GM19372 (cell line): Measurements from ENCODE around the gene TRAF7.

Experiments used
- ATAC-seq: cut with Tn5 transposase; IDR thresholded peaks from one replicate; pipeline ENCODE4 v1.9.1; 2021; ENCODE audit warnings: mild to moderate bottlenecking, low read depth, moderate library complexity; ENCODE audit not compliant: unreplicated experiment

Gene TRAF7

DNA sequence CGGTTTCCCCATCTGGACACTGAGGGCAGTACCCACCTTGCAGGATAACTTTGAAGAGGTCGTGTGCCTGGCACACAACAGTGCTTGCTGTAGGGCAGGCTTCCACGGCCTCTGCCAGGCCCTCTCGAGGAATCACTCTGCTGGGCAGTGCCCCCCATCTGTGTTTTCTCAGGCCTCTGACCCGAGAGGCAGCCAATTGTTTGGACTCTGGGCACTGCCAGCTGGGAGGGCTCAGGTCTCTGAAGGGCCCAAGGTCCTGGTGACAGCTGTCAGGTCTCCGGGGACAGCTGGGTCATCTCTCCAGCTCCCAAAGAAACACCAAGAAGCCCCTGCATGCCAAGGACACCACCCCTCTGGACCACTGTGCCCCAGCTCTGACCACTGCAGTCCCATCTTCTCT lies 8.2 kb upstream of the TRAF7 start:
- no peak for ATAC-seq

DNA sequence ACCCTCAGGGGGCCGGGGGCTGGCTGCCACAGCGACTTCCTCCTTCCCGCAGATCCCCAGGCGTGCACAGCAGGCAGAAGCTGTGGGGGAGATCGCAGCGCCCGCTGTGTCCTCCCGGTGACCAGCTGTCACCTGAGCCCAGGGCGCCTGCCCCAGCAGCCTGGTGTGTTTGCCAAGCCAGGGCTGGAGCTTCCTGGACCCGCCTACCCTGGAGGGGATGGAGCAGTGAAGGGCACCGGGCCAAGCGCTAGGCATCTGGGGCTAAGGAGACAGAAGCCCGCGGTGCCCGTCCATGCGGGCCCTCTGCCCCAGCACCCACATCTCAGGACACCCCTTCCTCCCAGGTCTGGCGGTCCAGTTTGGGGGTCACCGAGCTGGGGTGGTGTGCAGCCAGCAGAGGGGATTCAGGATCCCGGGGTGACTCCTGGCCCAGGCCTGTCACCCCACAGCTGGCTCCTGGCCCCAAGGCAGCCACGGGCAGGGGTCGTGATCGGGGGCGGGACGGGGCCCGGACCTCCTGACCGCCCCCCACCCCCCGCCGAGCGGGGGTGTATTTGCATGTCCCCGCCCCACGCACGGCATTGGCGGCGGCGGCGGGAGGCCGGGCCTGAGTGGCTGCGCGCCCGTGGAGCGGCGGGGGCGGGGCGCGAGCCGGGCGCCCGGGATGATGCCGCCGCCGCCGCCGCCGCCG lies 7.5 kb upstream of the TRAF7 start, which contains the start of gene RAB26:
Gene RAB26 (plus strand): TSS at position 645 of the 691 bp plus-strand sequence. CDS start 159 bp downstream, outside the sequence.
- ATAC-seq = no peak

DNA sequence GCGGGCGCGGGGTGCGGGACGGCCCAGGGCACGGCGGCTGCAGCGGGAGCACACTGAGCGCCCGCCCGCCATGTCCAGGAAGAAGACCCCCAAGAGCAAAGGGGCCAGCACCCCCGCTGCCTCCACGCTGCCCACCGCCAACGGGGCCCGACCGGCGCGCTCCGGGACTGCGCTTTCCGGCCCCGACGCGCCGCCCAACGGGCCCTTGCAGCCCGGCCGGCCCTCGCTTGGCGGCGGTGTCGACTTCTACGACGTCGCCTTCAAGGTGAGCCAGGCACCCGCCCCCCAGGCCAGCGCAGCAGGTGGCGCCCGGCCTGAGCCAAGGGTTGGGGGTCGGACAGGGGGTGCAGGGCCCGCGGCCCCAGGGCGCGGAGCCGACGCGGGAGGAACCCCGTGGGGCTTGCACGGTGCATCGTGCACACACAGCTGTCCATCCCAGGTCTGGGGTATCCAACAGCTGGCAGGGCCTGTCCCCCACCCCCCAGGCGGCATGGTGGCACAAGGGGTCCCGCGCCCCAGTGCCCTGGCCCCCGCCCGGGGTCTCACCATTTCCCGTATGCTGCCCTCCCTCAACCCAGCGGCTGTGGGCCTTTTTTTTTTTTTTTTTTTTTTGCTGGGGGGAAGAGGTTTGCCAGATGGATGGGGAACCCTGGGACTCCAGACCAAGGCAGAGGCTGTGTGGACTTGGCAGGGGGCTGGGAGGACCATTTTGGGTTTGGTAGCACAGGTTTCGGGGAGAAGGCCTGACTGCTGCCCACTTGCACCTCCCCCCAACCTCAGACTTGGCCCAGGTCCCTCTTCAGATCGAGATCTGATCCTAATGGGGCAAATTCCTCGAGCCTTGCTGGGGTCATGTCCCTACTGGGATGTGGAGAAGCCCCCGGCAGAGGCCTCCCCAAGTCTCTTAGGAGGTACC lies 6.6 kb upstream of the TRAF7 start:
- no peak for ATAC-seq

DNA sequence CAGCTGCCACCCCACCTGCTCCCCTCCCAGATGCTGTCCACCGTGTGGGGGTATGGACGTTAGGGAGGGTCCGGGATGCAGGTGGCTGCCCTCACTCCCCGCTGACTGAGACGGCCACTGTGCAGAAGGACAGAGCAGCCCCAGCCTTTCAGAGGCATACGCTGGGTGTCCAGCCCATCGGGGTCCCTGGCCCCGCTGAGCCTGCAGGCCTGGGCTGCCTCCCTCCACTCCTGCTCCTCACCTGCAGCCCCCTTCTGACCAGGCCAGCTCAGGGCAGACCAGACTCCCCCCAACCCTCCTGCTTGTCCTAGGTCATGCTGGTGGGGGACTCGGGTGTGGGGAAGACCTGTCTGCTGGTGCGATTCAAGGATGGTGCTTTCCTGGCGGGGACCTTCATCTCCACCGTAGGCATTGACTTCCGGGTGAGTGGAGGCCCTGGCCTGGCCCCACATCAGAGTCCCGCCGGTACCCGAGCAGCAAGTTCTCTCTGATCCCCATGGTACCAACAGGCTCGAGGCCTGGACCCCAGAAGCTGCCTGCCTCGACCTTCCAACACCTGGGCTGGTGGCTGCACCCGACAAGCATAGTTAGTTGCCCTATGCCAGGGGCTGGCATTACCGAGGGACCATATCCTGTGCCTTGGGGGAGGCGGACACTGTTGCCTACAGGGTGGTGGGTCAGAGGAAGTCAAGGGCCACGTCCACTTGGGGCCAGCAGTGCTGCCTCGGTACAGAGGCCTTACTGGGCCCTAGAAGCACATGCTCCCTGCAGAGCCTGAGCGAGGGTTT lies 5.8 kb upstream of the TRAF7 start:
- ATAC-seq = no peak

DNA sequence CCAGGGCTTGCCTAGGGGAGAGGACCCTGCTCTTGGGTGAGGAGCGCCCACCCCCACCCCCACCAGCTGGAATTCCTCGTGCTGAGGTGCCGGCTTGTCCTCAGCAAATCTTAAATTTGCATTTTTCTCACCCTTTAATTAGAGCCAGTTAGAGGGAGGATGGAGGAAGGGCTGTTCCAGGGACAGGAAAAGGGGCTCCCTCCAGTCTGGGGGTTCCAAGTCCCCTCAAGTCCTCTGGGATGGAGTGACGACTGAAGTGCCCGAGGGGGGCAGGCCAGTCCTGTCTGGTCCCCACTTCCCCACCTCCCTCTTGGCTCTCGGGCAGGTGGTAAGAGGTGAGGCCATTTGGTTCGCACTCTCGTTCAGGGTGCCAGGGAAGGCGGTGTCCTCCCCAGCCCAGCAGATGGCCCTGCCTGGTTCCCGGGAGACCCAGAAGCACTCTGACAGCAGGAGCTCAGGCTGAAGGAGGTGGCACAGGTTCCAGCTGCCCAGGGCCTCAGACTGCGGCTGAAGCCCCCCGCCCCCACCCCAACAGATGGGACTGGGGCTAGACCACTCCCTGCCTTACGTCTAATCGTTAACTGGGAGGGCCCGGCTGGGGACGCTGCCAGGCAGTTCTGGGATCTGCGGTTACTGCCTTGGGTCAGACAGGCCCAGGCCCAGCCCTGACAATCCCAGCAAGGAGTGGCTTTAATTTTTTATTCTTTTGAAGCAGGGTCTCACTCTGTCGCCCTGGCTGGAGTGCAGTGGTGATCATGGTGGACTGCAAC lies 5.0 kb upstream of the TRAF7 start:
- no peak for ATAC-seq

DNA sequence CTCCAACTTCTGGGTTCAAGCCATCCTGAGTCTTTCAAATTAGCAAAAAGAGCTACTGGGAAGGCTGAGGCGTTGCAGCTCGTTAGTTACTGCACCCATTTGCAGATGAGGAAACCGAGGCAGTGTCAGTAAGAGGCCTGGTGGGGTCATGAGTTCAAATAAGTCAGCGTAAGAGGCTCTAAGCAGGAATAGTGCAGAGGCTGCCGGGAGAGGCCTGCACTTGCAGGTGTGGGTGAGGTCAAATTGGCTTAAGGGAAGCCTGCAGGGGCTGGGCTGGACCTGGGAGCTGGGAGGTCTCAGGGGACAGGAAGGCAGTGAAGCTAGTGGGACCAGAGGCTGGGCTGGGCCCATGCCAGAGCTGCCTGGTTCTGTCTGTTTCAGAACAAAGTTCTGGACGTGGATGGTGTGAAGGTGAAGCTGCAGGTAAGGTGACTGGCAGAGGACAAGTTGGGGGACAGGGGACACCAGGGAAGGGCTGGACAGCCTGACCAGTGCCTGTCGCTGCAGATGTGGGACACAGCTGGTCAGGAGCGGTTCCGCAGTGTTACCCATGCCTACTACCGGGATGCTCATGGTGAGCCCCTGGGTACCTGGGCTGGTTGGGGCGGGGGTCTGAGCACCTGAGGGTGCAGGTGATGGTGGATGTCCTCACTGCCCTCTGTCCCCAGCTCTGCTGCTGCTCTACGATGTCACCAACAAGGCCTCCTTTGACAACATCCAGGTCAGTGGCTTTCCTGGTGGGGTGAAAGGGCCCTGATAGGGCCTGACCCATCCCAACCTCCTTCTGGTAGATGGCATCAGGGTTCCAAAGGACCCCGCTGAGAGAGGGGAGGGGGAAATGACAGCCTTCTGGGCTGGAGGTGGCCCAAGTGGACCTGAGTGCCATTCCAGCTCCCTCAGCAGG lies 4.1 kb upstream of the TRAF7 start:
- ATAC-seq = no peak

DNA sequence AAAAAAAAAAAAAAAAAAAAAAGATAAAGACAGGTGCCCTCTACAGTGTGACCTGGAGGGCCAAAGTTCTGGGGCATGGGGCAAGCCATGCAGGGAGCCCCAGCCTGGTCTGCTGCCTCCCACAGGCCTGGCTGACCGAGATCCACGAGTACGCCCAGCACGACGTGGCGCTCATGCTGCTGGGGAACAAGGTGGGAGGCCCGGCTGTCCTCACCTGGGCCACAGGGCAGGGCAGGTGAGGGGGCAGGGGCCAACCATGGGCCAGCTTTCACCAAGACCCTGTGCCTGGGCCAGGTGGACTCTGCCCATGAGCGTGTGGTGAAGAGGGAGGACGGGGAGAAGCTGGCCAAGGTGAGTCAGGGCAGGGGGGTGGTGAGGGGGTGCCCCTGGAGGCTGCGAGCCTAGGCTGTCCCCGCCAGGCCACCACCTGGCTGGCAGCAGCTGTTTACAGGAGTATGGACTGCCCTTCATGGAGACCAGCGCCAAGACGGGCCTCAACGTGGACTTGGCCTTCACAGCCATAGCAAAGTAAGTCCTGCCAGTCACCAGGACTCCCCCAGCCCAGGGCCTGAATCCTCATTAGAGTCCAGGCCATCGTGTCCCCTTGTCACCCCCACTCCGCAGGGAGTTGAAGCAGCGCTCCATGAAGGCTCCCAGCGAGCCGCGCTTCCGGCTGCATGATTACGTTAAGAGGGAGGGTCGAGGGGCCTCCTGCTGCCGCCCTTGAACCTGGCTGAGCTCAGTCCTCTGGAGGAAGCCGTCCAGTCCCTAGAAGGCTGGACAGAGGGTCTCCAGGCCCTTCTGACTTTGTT lies 2.7 kb upstream of the TRAF7 start:
- ATAC-seq = no peak

DNA sequence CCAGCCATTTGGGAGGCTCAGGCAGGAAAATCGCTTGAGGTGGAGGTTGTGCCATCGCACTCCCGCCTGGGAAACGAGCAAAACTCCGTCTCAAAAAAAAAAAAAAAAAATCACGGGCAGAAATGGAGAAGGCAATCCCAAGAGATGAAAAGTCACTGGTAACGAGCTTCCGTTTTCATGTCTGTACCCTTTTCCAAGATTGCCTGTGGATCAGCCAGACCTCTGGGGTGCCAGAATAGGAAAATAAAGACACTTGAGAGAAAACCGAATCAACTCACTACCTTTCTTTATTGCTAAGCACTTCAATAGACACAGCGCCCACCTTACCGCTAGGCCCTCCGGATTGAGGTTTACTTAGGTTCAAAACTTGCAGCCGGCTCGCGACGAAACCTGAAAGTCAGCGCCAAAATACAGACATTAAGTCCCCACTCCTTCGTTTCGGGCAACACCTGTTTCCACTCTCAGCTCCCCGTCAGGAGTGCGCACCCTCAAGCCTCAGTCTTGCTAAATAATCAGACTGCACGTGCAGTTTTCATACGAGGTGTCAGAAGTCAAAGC lies 970 bp upstream of the TRAF7 start:
- ATAC-seq = peak; percentile 3

DNA sequence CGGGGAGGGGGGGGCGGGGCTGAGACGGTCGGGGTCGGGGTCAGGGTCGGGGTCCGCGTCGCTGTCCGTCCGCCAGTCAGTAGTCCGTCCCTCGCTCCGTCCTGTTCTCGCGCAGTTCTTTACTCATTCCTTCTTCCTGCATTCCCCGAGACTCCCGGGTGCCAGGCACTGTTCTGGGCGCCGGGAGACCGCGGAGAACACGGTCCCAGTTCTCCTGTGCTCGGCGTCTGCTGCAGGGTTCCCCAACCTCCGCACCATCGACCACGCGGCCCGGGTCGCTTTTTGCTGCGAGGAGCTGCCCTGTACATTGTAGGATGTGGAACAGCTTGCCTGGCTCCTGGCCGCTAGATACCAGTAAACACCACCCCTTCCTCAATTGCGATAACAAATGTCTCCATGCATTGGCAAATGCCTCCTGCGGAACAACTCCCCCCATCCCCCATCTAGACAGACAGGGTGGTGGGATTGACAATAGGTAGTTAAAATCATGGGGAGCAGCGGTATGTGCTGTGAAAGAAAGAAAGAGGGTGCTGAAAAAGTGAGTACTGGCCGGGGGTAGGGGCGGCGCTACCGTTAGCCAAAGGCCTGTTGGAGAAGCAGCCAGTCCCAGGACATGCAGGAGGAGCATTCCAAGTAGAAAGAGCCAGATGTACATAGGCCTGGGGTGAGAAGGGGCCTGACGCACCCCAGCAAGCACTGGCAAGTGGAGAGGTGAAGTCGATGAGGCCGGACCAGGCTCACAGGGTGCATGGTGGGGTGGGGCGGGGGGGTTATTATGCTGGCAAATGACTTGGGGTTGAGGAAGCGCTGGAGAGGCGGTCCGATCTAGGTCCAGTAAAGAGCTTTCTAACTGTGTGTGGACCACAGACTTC lies 631 bp downstream of the TRAF7 start:
- peak; percentile 0 for ATAC-seq

DNA sequence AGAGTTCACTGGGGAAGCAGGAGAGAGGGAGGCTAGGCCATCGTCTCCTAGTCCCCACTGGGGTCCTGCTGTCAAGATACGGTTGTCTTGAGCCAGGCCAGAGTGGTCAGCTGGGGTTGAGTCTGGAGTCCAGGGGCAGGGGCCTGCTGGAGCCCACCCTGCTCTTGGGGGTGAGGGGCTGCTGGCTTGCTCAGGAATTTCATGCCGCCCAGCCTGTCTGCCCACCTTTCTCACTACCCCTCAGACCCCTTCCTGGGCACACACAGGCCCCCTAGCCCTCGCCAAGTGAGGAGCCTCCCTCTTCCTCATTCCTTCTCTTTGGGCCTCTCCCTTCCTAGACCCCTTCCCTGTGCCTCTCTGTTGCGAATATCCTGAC lies 1.3 kb downstream of the TRAF7 start:
- ATAC-seq = no peak

DNA sequence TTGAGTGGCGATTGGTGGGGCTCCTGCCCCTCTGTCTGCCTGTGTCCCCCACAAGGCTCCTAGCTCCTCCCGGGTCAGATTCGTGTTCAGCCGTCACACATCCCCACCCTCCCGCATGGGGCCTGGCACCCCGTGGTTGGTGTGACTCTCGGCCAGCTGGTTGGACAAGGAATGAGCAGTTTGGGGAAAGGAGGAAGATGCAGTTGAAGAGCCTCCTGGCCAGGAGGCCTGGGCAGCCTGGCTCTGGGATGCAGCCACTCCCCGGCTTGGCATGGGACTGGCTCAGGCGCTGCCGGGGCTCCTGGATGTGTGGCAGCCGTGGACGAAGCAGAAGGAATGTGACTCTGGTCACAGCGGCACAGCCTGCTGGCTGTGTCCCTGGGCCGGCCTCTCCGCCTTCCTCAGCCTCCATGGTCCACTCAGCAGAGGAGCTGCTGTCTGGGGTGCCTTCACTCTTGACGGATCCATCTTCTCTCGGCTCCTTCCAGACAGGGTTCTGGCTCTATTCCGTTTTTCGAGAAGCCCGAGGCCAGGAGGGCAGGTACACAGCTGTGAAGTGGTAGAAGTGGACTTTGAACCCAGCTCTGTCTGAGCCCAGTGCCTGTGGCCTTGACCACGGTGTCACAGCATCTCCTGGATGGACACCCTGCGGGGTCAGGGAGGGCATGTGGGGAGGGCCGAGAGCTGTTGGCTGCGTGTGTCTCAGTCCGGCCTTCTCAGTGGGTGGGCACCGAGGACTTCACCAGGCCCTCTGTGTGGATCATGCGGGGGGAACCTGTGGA lies 2.1 kb downstream of the TRAF7 start:
- ATAC-seq = no peak

DNA sequence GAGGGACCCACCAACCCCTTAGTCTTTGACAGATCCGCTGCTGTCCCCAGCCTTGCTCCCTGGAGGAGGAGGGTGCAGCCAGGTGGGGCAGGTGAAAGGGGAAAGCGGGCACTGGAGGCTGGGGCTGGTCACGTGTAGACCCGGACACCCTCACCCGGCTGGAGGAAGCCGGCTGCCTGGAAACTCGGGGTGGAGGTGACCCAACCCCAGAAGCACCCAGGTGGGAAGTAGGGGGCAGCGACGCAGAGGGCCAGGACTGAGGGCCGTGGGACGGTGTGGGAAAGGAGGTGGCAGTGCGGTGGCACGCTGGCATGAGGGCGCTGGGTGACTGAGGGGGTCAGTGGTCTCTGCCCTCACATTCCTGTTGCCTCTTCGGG lies 2.7 kb downstream of the TRAF7 start:
- no peak for ATAC-seq

DNA sequence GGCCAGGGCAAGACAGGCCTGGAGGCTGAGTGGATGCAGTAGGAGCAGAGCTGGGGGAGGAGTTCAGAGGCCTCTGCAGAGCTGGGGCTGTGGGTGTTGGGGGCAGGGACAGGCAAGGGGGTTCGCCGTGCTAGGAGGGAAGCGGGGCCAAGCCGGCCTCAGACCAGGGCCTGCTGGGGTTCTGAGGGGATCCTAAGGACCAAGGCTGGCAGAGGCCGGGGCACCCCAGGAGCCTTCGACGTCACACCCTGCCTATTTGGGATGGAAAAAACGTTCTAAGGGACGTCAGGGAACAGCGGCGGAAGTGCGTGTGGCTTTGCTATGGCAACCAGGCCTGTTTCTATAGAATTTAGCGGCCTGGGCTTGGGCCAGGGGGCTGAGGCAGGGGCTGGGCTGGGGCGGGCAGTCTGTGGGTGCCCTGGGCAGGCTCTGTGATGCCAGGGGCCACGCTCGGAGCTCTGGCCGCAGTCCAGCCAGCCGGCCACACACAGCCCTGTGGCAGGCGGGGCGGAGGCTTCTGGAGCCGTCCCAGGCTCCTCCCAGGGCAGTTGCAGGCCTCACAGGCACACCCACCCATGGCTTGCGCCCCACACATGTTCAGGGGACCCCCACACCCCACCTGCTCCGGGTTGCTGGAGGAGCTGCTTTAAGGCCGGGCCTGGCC lies 3.7 kb downstream of the TRAF7 start:
- ATAC-seq = no peak

DNA sequence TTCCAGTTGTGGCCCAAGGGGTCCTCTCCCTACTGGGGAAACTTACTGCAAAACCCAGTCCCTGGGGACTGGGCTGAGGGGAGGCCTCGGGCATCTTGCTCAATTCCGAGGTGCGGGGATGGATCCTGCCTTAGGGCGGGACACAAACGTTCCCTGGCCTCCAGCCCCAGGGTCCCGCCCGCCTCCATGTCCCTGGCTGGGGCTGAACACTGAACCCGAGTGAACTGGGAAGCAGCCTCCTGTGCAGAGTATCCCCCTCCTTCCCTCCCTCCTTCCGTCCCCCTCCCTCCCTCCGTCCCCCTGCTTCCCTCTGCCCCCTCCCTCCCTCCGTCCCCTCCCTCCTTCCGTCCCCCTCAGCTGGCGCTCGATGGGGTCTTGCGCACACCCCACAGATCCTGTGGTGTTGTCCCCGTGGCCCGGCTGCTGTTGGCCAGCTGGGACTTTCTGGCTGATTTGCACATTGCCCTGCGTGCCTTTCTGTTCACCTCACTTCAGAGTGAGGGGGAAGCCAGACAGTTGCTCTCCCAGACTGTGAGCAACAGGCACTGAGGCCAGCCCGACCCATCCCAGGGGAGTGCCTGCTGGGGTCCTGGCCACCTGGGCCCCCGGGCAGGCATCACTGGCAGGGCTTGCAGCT lies 5.5 kb downstream of the TRAF7 start:
- ATAC-seq = no peak

DNA sequence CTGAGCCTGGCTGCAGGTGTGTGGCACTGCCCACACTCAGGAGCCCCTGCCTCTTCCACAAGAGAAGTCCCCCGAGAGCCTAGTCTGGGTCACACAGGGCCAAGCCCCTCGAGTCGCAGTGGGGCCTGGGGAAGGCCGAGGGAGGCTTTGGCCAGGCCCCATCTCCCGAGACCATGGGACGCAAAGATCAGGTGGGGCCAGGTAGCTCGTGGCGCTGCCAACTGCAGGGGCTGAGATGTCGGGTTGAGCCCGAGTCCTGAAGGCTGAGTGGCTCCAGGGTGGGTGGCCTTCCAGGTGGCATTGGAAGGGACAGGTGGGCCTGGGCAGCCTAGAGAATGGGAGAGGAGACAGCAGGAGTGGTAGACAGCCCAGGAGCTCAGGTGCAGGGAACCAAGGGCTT lies 6.3 kb downstream of the TRAF7 start:
- ATAC-seq = no peak
